ENCODE measurements around the gene MS4A6E.
"Not testable (repeated sequence)": the region's sequence is repeated elsewhere in the genome, so short reads cannot be mapped to it uniquely, and the experiment has no call there.

Gene MS4A6E, protein sequence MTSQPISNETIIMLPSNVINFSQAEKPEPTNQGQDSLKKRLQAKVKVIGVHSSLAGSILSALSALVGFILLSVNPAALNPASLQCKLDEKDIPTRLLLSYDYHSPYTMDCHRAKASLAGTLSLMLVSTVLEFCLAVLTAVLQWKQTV

DNA sequence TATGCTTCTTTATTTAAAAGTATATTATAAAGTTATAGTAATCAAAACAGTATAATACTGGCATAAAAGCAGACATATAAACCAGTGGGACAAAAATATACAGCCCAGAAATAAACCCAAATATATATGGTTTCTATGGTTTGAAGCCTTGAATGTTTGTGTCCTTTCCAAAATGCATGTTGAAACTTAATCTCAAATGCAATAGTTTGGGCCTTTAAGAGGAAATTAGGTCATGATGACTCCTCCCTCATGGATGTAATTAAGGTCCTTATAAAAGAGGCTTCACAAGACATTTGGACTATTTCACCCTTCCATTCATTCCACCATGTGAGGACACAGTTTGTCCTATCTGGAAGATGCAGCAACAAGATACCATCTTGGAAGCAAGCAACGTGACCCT, at the start of gene MS4A6E:
TSS of gene MS4A6E (plus strand) at position 301 of the 400 bp plus-strand sequence. CDS start 7,641 bp downstream, outside the sequence.
- no peak for DNase-seq (ENCODE audit: low read depth in 1 of 2, low spot score in 1 of 2)

- no peak for DNase-seq (ENCODE audit: low read depth in 1 of 2, low spot score in 1 of 2)
Measured at GRCh38 chr11:60280412-60280811, 46.6 kb upstream of the MS4A6E start, which contains the start of gene MS4A4A. MS4A4A (plus strand) TSS chr11:60280666; CDS start chr11:60280676, 10 bp downstream.

GRCh38 chr11:60281485-60281884, 45.6 kb upstream of the MS4A6E start:
- DNase-seq (ENCODE audit: low read depth in 1 of 2, low spot score in 1 of 2), result no peak

GRCh38 chr11:60282286-60282685, 44.8 kb upstream of the MS4A6E start:
- no peak for DNase-seq (ENCODE audit: low read depth in 1 of 2, low spot score in 1 of 2)

DNA sequence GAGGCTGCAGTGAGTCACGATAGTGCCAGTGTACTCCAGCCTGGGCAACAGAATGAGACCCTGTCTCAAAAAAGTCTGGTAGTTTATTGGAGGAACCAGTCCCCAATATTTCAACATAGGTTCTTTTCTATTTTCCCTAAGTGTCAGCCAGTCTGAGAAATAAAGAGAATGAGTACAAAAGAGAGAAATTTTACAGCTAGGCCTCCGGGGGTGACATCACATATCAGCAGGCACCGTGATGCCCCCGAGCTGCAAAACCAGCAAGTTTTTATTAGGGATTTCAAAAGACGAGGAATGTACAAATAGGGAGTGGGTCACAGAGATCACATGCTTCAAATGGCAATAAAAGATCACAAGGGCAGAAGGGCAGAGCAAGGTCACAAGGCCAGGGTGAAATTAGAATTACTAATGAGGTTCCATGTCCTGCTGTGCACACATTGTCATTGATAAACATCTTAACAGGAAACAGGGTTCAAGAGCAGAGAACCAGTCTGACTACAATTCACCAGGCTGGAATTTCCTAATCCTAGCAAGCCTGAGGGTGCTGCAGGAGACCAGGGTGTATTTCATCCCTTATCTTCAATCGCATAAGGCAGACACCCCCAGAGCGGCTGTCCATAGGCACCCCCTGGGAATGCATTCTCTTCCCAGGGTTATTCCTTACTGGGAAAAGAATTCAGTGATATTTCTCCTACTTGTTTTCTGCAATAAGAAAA, 41.5 kb upstream of the MS4A6E start:
- not testable (repeated sequence) for DNase-seq (ENCODE audit: low read depth in 1 of 2, low spot score in 1 of 2)

GRCh38 chr11:60288531-60288930, 38.5 kb upstream of the MS4A6E start:
- DNase-seq (ENCODE audit: low read depth in 1 of 2, low spot score in 1 of 2), result no peak

DNA sequence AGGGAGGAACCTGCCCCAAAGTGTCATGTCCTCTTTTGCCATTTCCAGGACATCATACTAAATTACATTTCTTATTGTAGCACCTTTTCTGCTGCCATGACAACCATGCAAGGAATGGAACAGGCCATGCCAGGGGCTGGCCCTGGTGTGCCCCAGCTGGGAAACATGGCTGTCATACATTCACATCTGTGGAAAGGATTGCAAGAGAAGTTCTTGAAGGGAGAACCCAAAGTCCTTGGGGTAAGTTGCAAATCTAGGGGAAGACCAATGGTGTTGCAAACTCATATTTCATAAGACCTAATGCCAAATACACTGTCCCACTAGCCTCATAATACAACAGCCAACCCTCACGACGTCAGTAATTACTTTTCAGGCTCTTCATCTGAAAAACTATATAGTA, 34.9 kb upstream of the MS4A6E start:
- DNase-seq (ENCODE audit: low read depth in 1 of 2, low spot score in 1 of 2), result no peak

DNA sequence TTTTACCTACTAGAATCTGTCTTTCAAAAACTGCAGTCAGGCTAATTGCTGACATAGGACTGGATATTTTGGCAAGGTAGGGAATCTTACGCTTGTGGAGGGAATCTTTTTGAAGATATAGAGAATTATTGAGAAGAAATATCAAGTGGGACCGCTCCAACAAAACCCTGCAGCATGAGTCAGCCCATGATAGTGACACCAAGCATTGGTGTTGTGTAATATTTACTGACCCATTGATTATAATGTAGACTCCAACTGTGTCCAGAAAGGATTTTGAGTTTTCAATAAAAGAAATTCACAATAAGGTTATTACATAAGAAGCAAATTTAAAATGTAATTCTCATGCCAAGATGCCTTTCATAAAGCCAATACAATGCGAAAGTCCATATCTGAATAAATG, 25.9 kb upstream of the MS4A6E start:
- no peak for DNase-seq (ENCODE audit: low read depth in 1 of 2, low spot score in 1 of 2)

DNA sequence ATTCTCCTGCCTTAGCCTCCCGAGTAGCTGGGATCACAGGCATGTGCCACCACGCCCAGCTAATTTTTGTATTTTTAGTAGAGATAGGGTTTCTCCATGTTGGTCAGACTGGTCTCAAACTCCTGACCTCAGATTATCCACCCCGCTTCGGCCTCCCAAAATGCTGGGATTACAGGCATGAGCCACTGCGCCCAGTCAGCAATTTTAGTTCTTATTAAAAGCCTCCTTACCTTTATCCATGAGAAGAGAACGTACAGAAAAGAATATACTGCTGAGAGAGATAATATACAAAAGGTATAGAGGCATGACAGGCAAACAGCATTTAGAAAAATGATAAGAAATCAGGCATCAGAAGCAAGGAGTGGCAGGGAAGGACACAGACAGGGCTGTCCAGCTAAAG, 25.2 kb upstream of the MS4A6E start:
- not testable (repeated sequence) for DNase-seq (ENCODE audit: low read depth in 1 of 2, low spot score in 1 of 2)

GRCh38 chr11:60303661-60304060, 23.4 kb upstream of the MS4A6E start:
- DNase-seq (ENCODE audit: low read depth in 1 of 2, low spot score in 1 of 2), result no peak

GRCh38 chr11:60305906-60306619, 21.0 kb upstream of the MS4A6E start:
- DNase-seq (ENCODE audit: low read depth in 1 of 2, low spot score in 1 of 2), result no peak

DNA sequence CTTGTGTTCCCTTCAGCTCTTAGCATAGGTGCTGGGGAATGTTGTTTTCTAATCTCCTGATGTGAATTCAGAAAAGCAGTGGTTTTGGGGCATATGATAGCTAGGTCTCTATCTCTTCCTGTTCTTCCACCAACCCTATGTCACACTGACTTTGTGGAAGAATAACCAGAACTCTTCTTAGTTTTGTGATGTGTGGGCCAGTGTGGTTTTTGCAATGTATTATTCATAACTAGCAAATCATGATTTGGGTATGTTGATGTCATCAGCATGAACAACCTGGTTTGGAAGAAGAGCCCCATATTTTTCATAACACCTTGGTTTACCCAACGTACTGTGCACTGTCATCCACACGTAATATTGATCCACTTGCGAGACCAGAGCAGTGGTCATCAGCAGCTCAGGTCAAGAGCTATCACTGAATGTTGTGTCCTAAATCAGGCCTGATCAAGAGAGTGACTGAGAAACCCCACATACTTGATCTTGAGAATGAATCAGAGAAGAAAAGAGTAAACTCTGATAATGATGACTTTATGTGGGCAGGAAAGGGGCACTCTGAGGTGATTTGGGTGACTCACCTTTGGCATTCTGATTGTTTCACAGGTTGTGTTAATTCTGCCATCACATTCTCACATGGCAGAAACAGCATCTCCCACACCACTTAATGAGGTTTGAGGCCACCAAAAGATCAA, 19.4 kb upstream of the MS4A6E start:
- no peak for DNase-seq (ENCODE audit: low read depth in 1 of 2, low spot score in 1 of 2)

DNA sequence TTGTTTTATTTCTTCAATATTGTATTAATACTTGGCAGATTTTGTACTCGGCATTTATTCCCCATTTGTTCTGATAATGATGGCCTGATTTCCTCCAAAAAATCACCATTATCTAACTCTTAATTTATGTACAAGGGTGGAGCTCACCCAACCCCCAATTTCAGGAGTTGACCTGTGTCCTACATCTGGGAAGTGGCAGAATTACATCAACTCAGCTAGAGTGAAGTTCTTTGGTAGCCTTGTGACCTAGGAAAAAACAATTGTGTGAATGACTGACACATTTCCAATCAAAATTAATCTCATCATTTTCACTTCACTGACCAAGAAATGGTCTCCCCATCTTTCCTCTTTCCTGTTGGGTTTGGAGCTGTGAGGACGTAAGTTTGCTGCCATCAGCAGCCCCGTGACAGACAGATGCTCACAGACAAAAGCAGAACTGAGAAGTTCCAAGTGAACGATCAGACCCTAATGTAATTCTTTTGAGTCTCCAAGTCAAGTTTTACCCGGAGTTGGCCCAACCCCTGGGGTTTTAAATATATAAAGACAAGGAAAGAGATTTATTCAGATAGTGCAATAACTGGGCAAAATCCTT, 16.6 kb upstream of the MS4A6E start:
- DNase-seq (ENCODE audit: low read depth in 1 of 2, low spot score in 1 of 2), result no peak

DNA sequence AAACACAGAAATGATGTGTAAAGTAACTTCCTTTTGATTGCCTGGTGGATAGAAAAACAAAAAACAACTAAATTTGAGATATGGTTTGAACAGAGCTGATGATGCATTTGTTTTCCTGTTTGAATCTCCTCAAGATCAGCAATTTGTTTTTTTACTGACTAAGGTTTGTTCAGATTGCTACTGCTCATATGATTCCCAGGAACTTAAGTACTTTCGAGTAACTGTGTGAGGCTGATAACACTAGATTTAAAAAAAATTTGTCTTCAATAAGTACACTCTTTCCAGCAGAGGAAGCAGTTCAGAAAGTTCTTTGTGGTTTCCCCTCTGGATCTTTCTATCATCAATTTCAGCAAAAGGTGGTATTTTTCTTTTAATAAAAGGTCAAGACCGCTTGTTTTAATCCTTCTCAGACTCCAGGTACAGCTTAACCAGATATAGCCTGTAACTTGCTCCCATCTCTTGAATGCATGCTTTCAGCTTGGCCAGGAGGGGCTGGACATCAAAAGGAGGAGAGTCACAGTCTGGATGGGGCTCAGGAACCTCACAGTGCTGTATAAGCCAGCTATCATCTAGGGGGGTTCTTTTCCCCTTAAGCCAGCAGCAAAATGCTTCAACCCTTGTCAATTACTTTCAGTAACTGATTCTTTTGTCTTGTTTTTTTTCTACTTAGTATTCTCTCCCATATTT, 12.3 kb upstream of the MS4A6E start:
- no peak for DNase-seq (ENCODE audit: low read depth in 1 of 2, low spot score in 1 of 2)

GRCh38 chr11:60315871-60316270, 11.2 kb upstream of the MS4A6E start:
- no peak for DNase-seq (ENCODE audit: low read depth in 1 of 2, low spot score in 1 of 2)

DNA sequence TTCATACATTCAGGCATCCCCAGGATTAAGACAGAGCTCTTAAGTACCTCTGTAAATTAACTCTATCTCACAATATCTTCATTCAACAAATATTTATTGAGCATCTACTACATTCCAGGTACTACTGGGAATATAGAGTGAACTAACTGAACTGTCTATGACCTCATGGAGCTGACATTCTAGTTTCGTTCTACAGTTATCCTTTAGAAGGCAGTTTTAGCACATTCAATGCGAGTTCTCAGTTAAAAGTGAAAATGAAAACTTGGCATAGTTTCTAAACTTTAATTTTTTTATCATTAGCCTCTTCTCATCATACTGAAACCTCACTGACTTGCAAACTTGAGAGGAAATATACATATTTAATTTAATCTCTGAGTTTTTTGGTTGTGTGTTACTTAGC, 10.7 kb upstream of the MS4A6E start:
- no peak for DNase-seq (ENCODE audit: low read depth in 1 of 2, low spot score in 1 of 2)

- DNase-seq (ENCODE audit: low read depth in 1 of 2, low spot score in 1 of 2), result no peak
Measured at GRCh38 chr11:60318726-60319125, 8.3 kb upstream of the MS4A6E start.

DNA sequence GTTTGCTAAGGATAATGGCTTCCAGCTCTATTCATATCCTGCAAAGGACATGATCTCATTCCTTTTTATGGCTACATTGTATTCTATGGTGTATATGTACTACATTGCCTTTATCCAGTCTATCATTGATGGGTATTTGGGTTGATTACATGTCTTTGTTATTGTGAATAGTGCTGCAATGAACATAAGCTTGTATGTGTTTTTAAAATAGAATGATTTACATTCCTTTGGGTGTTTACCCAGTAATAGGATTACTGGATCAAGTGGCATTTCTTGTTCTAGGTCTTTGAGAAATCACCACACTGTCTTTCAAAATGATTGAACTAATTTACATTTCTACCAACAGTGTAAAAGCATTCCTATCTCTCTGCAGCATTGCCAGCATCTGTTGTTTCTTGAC, 6.0 kb upstream of the MS4A6E start:
- no peak for DNase-seq (ENCODE audit: low read depth in 1 of 2, low spot score in 1 of 2)

GRCh38 chr11:60328460-60328859, 1.4 kb downstream of the MS4A6E start:
- DNase-seq (ENCODE audit: low read depth in 1 of 2, low spot score in 1 of 2), result no peak

- no peak for DNase-seq (ENCODE audit: low read depth in 1 of 2, low spot score in 1 of 2)
Measured at GRCh38 chr11:60332846-60333245, 5.8 kb downstream of the MS4A6E start.
